Cardiac muscle cell (in vitro differentiated cells and primary cell): Measurements from ENCODE around the gene RHOT1. TPM values are rescaled to one million over a fixed set of nuclear protein-coding genes. Genes with fewer than 3 reads are reported as not detected.
"Not testable (repeated sequence)": the region's sequence is repeated elsewhere in the genome, so short reads cannot be mapped to it uniquely, and the experiment has no call there.

ENCODE experiments used
- DNase-seq, 2 donors: peaks; one replicate each; pipeline versions ENCODE4 v3.0.0 to v3.0.0-alpha.2; 2010 to 2017; ENCODE audit warnings: low read depth in 1 of 2, low spot score in 1 of 2
- H3K27ac ChIP-seq: fragments of 200-600 bp; sonication (generic); 2 replicates; pipeline ENCODE4 v1.5.1; 2016
- H3K27me3 ChIP-seq: fragments of 200-600 bp; sonication (generic); 2 replicates; pipeline ENCODE4 v1.6.0; 2016; ENCODE audit warnings: control low read depth
- H3K36me3 ChIP-seq: fragments of 200-600 bp; sonication (generic); 2 replicates; pipeline ENCODE4 v1.5.1; 2016; ENCODE audit warnings: control low read depth
- H3K4me1 ChIP-seq: fragments of 200-600 bp; sonication (generic); 2 replicates; pipeline ENCODE4 v1.8.1; 2017; ENCODE audit warnings: low read depth, mild to moderate bottlenecking, mixed run types
- H3K4me3 ChIP-seq: fragments of 200-600 bp; sonication (generic); 2 replicates; pipeline ENCODE4 v1.5.1; 2016; ENCODE audit warnings: mild to moderate bottlenecking
- H3K9me3 ChIP-seq: fragments of 200-600 bp; sonication (generic); 2 replicates; pipeline ENCODE4 v1.5.1; 2017; ENCODE audit warnings: low read depth, mild to moderate bottlenecking, control low read depth
- CTCF ChIP-seq: IDR thresholded peaks from 2 replicates; pipeline ENCODE4 v1.5.1; 2012; ENCODE audit warnings: low read depth, mild to moderate bottlenecking, low read length
- polyA plus RNA-seq: library from polyadenylated mRNA; unstranded; fragments of >200 nt; fragmentation: Nextera tagmentation; extraction: Ambion mirVana; gene quantifications from 2 replicates; pipeline ENCODE4 v1.2.1, GENCODE V29; 2016
- total RNA-seq: library from RNA; depleted of rRNA; stranded (reverse); fragments of >200 nt; gene quantifications from 2 replicates; pipeline ENCODE4 v1.2.3, GENCODE V29; 2016

The RHOT1 gene
- total and polyA plus RNA-seq, 2 experiments from 2014 or later: 47.1 to 62.0 TPM

DNA sequence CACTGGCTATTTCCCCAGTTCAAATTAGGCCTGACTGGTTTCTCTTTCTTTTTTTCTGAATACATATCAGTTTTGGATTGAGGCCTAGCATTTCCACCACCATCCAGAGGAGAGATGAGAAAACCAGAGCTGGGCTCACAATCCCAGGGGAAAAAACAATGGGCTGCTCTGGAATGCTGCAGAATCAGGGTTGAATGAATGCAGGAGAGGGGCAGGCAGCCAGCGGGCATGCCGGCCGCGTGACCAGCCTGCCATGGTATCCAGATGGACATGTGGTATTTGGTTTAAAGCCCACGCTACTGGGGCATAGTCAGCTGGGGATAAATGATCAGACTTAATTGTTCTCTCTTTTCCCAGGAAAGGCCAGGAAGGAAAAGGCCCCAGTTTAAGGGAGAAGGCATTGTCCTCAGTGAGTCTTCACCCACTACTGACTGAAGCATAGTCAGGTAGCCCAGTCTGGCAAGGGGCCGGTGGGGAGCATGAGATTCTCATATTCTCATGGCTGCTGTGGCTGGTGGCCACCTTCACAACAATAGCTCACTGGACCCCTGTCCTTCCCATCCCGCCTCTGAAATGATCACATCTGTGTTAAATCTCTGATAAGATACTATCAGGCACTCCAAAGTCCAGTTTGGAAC lies 38.7 kb upstream of the RHOT1 start:
- H3K27me3 ChIP-seq: no peaks in the 10 kb centered on the region
- no peak overlapping the region for H3K27ac ChIP-seq
- peak in 1 of 2 donors; percentile 54 for DNase-seq
- H3K9me3 ChIP-seq: no peaks in the 10 kb centered on the region
- no peaks in the 10 kb centered on the region for H3K4me1 ChIP-seq
- no peaks in the 10 kb centered on the region for H3K36me3 ChIP-seq
- H3K4me3 ChIP-seq: no peak overlapping the region
- TF ChIP-seq CTCF: no peak

DNA sequence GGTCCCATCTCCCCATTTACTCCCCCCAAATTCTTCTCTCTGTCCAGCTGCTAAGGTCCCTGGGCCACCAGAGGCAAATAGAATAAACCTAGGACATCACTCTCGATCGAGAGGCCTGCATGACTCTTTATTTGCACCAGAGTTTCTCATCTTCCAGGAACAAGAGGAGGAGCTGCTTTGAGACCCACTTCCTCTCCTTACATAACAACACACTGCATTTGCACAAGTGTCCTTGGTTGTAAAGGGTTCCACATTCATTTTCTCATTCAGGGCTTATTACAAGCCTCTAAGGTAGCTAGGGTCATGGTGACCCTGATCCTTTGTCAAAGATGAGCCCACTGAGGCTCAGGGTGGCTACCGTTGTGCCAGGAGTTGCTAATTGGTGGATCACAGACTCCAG lies 38.1 kb upstream of the RHOT1 start:
- DNase-seq: no peak
- no peak overlapping the region for H3K27ac ChIP-seq
- H3K36me3 ChIP-seq: no peaks in the 10 kb centered on the region

GRCh38 chr17:32106471-32106981 lies 35.8 kb upstream of the RHOT1 start:
- H3K36me3 ChIP-seq, DNase-seq: not testable (repeated sequence)

More for the DNA sequence above, 38.1 kb upstream of the RHOT1 start:
- no peak overlapping the region for H3K4me3 ChIP-seq
- H3K9me3 ChIP-seq: no peaks in the 10 kb centered on the region
- TF ChIP-seq CTCF: no peak
- H3K4me1 ChIP-seq: no peaks in the 10 kb centered on the region
- no peaks in the 10 kb centered on the region for H3K27me3 ChIP-seq

DNA sequence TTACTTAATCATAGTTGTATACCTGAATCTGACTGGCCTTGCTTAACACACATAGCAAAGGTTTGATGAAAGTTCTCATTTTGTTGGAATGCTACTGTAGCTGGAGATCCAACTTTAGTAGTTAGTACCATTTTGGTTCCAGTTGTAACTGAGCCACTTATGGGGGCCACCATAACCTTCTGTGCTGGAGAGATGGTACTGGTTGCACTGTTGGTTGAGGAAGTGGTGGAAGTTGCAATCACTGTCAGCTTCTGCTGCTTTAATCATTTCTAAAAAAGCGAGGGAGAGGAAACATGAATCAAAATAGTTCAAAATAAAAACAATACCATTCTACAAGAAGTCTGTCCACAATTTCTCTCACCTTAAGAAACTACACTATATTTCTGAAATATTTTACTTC lies 35.1 kb upstream of the RHOT1 start:
- DNase-seq, H3K36me3 ChIP-seq, H3K4me1 ChIP-seq, H3K27ac ChIP-seq, H3K27me3 ChIP-seq, H3K4me3 ChIP-seq, H3K9me3 ChIP-seq: not testable (repeated sequence)

More at GRCh38 chr17:32106471-32106981, 35.8 kb upstream of the RHOT1 start:
- H3K27me3 ChIP-seq, H3K27ac ChIP-seq, H3K4me3 ChIP-seq, H3K9me3 ChIP-seq, H3K4me1 ChIP-seq: not testable (repeated sequence)

- H3K9me3 ChIP-seq: no peaks in the 10 kb centered on the region
- no peak for DNase-seq
- H3K27ac ChIP-seq: no peak overlapping the region
These were observed 31.7 kb upstream of the RHOT1 start for GRCh38 chr17:32110596-32110995.

GRCh38 chr17:32111141-32111771 lies 31.0 kb upstream of the RHOT1 start:
- TF ChIP-seq CTCF: peak; percentile 48
- DNase-seq: peak; percentile 22 to 77
- no peak overlapping the region for H3K27ac ChIP-seq

More at GRCh38 chr17:32110596-32110995, 31.7 kb upstream of the RHOT1 start:
- TF ChIP-seq CTCF: no peak
- Histone ChIP-seq H3K27me3 (no peaks in the 10 kb centered on the region), H3K4me3 (no peak overlapping the region), H3K36me3 (no peaks in the 10 kb centered on the region), H3K4me1 (no peaks in the 10 kb centered on the region)

More at GRCh38 chr17:32111141-32111771, 31.0 kb upstream of the RHOT1 start:
- Histone ChIP-seq H3K36me3 (no peaks in the 10 kb centered on the region), H3K27me3 (no peaks in the 10 kb centered on the region), H3K4me1 (no peaks in the 10 kb centered on the region), H3K9me3 (no peaks in the 10 kb centered on the region), H3K4me3 (no peak overlapping the region)
